Umbilical cord (tissue), 2 donors: ENCODE results near the gene NDRG2. TPM values are rescaled to one million over a fixed set of nuclear protein-coding genes. Genes with fewer than 3 reads are reported as not detected.

ENCODE experiments used
- DNase-seq: peaks from one replicate; pipeline ENCODE4 v3.0.0-alpha.2; 2015; ENCODE audit warnings: low spot score
- total RNA-seq: library from RNA; depleted of rRNA; stranded (reverse); fragments of >200 nt; gene quantifications from one replicate; pipeline ENCODE4 v1.2.3, GENCODE V29; 2014; ENCODE audit warnings: low replicate concordance; ENCODE audit not compliant: insufficient read depth

Gene NDRG2
- total RNA-seq, 1 donor from 2014 or later = 40.2 TPM

GRCh38 chr14:20971705-20972021 is 53.2 kb downstream of the NDRG2 start:
- no peak for DNase-seq

- DNase-seq = peak; percentile 93
Observed at GRCh38 chr14:20970983-20971704, 53.7 kb downstream of the NDRG2 start.

GRCh38 chr14:20970647-20970982 is 54.2 kb downstream of the NDRG2 start:
- DNase-seq = no peak

GRCh38 chr14:20969336-20969735 is 55.5 kb downstream of the NDRG2 start:
- no peak for DNase-seq

Other genes with a start within 250 kb of the NDRG2 start
- gene RNASE6, start 243.8 kb downstream of the NDRG2 start, total RNA-seq = 18.3 TPM
- 227 TPM for gene RNASE1, start 222.2 kb downstream of the NDRG2 start, total RNA-seq
- 0.96 TPM for gene RNASE3, start 133.7 kb downstream of the NDRG2 start, total RNA-seq
- gene RNASE2, start 69.6 kb downstream of the NDRG2 start, total RNA-seq = 1.4 TPM
- 39.7 TPM for gene METTL17, start 35.1 kb downstream of the NDRG2 start, total RNA-seq
- gene SLC39A2, start 25.8 kb downstream of the NDRG2 start, total RNA-seq = not detected
- gene TPPP2, start 5.2 kb upstream of the NDRG2 start, total RNA-seq = not detected
- gene RNASE13, start 9.7 kb upstream of the NDRG2 start, total RNA-seq = not detected
- 4.1 TPM for gene RNASE7, start 17.3 kb upstream of the NDRG2 start, total RNA-seq
- not detected for gene RNASE8, start 32.8 kb upstream of the NDRG2 start, total RNA-seq
- gene ARHGEF40, start 45.2 kb upstream of the NDRG2 start, total RNA-seq = 63.8 TPM
- 43.3 TPM for gene ZNF219, start 73.6 kb upstream of the NDRG2 start, total RNA-seq
- gene TMEM253, start 76.0 kb upstream of the NDRG2 start, total RNA-seq = not detected
- gene OR5AU1, start 131.0 kb upstream of the NDRG2 start, total RNA-seq = 8.4 TPM
- 352 TPM for gene HNRNPC, start 244.4 kb upstream of the NDRG2 start, total RNA-seq